ENCODE measurements around the gene TMEM187.
"Not testable (repeated sequence)": the region's sequence is repeated elsewhere in the genome, so short reads cannot be mapped to it uniquely, and the experiment has no call there.

TMEM187 gene

GRCh38 chrX:153973127-153974002 is 811 bp downstream of the TMEM187 start:
- DNase-seq, result peak; percentile 27

GRCh38 chrX:153974003-153974725 is 1.6 kb downstream of the TMEM187 start:
- DNase-seq, result no peak

- DNase-seq, result no peak
Measured at GRCh38 chrX:153974726-153975286, 2.3 kb downstream of the TMEM187 start.

- not testable (repeated sequence) for DNase-seq
Measured at GRCh38 chrX:153980394-153980793, 7.8 kb downstream of the TMEM187 start.

- DNase-seq, result no peak
Measured at GRCh38 chrX:153981231-153981630, 8.7 kb downstream of the TMEM187 start.

GRCh38 chrX:153981771-153982533 is 9.4 kb downstream of the TMEM187 start:
- no peak for DNase-seq

- DNase-seq, result no peak
Measured at GRCh38 chrX:153983321-153983801, 10.8 kb downstream of the TMEM187 start.

- no peak for DNase-seq
Measured at GRCh38 chrX:153984351-153985178, 12.0 kb downstream of the TMEM187 start.

GRCh38 chrX:153988493-153988892 is 15.9 kb downstream of the TMEM187 start:
- no peak for DNase-seq

- DNase-seq, result no peak
Measured at GRCh38 chrX:153989973-153990655, 17.6 kb downstream of the TMEM187 start.

- DNase-seq, result no peak
Measured at GRCh38 chrX:153991013-153991580, 18.5 kb downstream of the TMEM187 start.

GRCh38 chrX:153992180-153992579 is 19.6 kb downstream of the TMEM187 start:
- no peak for DNase-seq

GRCh38 chrX:153993079-153993478 is 20.5 kb downstream of the TMEM187 start:
- DNase-seq, result peak; percentile 92

GRCh38 chrX:153993978-153994377 is 21.4 kb downstream of the TMEM187 start:
- no peak for DNase-seq

GRCh38 chrX:153994398-153994797 is 21.8 kb downstream of the TMEM187 start:
- not testable (repeated sequence) for DNase-seq

GRCh38 chrX:153995504-153995903 is 22.9 kb downstream of the TMEM187 start:
- no peak for DNase-seq

GRCh38 chrX:153999359-154000037 is 26.9 kb downstream of the TMEM187 start:
- DNase-seq, result no peak

- DNase-seq, result peak; percentile 85
Measured at GRCh38 chrX:154000051-154000450, 27.5 kb downstream of the TMEM187 start.

GRCh38 chrX:154002215-154002719 is 29.7 kb downstream of the TMEM187 start:
- peak; percentile 59 for DNase-seq

GRCh38 chrX:154004315-154004714 is 31.8 kb downstream of the TMEM187 start:
- no peak for DNase-seq

All from DMS 273 treated with DMSO at 0.1 percent for 48 hours (cell line).